ENCODE data around the gene NEBL.

NEBL gene

DNA sequence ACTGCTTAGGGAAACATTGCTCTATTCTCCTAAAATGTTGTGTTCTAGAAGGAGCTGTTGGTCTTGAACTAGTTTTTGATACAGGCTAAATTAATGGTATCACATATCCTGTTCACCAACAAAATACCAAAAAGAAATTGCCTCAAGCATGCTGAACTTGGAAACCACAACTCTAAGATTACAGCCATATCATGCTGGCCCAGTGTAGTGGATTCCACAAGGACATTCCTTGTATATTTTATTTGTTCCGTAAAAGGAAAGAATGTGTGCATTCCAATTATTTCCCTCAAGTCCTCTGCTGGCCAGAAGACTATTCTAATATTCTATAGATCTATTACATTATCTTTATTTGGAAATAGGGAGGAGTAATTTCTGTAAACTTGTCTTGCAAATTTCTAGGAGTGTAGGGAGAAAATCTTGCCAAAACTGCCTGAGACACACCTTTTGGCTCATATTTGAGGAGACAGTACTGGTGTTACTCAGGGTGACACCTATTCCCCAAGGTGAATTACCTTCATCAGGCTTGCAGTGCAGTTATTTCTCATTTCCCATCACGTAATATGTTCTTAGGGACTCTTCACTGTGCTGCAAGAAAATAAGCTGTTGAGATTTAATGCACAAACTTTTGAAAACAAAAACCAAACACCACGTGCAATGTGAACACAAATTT is 1.9 kb upstream of the NEBL start:
- no peak for DNase-seq

DNA sequence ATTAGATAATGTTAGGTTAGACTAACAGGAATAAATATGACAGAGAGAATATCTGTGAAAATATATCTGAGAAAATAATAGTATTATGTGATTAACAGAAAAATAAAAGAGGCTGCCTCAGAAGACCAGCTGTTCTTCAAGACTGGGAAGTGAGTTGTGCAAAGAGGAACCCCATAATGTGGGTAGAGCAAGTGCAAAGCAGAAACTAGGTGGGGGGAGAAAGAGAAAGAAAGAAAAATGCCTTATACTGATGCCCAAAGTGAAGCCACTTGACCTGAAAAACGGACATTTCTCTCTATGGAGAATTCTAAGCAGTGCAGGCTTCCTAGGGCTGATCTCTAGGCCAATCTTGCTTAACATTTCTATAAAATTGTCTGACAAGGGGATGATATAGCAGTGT is 3.8 kb downstream of the NEBL start:
- no peak for DNase-seq

DNA sequence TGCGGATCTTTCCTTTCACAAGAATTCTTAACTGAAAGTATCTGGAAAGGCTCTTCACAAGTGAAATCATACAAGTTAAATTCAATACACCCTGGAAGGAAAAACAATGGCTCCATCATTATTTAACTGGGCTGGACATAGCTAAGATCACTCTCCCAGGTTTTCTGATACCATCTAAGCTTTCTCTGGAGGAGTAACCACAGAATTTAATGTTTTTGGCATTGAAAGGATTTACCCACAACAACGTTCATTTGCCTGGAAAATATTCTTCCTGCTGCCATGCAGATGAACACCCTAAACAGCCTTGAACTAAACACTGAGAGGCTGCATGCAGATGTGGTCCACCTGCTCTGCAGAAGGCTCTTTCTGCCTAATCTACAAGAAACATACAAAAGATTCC is 4.3 kb downstream of the NEBL start:
- no peak for DNase-seq

DNA sequence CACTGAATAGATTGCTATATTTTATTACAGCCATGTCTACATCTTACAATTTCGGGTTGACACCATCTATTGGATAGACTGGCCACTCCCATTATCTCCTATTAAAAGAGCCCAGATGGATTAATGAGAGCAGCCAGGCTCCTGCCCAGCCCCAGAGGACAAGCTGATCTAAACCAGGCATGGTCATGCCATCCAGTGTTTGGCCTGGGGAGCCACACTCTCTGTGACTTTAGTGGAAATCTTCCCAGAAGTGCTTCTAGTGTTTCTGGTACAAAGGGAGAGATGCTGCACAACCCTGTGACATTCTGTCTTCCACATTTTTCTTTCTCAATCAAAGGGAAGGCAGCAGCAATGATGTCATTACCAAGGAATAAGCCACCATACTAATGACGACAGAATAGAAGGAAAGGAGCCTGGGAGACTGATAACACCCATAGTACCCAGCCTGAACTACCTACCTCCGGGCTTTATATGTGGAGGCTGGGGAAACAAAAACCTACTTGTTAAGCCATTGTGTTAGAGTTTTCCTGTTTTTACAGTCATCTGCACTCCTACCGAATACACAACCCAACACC is 5.0 kb downstream of the NEBL start:
- DNase-seq: no peak

DNA sequence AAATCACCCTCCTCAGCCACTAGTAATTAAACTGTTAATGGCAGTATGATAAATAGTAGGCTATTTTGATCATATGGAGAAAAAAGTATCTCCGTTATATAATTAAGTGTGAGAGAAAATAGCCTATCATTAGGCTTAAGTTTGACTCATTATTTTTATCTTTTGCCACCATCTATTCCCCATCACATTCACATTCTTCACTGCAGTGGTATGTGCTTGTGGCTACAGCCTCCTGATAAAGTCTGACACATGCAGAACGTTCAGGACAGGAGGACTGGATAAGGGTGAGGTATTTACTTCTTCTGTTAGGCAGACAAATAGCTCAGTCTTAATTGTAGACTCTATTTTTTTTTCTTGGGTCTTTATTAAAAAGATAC is 5.8 kb downstream of the NEBL start:
- no peak for DNase-seq

DNA sequence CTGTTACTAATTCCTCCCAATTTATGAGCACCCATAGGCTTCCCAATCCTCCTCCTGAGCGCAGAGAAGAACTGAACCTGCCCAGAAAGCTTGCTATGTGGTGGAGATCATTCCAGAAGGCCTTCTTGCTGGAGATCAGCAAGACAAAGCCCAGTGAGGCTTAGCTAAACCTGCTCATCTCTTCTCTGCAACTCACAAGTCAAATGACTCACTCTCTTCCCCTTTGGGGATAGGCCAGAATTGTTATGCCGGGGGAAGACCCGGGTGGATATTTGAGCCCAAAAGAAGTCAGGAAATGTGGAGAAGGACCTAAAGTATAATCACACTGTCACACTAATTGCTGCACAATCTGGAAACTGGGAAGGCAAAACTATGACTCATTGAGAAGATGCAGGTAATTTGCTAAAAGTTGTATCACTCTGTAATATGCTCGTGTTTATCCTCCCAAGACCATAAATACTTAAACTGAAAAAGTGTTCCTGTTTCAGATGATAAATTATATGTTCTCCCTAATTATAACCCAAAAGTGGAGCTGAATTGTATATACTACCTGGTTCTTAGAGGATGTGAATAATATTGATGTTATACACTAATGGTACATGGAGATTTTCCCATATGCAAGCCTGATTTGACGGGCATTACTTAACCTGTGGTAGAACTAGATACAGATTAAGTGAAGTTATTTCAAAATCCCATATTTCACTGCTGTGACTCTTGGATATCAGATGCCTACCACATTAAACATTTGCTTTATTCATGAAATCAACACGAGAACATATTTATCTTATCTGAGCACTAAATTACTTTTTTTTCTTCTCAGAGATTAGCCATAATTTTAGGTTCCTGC is 6.4 kb downstream of the NEBL start:
- DNase-seq: no peak

DNA sequence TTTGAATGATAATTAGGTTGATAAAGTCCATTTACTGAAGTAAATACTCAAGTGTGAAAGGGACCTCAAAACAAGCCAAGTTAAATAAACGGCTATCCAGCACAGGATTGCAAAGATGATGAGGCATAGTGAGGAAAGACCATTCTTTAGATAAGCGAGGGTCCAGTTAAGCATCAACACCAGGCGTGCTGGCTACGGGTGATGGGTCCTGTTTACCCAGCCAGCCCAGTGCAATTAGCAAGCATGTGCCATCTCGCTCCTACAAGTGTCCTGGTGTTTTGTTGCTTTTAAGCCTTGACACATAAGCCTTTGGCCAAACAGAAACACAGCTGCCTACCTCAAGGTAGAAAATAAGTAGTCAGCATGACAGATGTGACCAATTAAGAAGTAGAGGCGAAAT is 7.1 kb downstream of the NEBL start:
- no peak for DNase-seq

DNA sequence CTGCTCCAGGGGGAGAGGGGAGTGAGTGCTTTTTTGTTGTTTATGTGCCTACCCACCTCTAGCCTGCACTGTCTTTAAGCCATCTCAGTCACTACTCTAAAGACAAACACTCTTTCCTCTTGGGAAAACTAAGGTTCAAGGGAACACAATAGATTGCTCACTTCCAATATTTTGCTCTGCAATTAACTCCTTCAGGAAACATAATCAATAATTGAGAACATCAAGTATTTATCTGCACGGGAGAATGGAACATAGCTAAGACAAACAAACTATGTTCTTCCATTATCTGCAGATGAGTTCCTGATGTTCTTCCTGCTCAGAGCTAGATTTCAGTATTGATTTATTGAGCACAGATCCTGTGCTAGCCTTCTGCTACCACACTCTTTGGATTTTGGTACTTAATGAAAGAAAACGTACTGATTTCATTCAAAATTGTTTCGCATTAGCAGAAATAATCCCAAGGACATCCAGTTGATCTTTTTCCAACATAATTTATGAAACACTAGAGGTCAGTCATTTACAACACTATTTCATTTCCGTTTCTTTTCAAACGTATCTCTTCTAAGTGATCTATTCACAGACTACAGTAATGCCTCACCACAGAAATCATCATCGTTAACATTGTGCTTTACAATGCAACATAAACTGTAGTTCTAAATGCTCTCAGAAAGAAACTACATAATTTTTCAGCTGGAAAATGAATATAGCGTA is 8.3 kb downstream of the NEBL start:
- no peak for DNase-seq

DNA sequence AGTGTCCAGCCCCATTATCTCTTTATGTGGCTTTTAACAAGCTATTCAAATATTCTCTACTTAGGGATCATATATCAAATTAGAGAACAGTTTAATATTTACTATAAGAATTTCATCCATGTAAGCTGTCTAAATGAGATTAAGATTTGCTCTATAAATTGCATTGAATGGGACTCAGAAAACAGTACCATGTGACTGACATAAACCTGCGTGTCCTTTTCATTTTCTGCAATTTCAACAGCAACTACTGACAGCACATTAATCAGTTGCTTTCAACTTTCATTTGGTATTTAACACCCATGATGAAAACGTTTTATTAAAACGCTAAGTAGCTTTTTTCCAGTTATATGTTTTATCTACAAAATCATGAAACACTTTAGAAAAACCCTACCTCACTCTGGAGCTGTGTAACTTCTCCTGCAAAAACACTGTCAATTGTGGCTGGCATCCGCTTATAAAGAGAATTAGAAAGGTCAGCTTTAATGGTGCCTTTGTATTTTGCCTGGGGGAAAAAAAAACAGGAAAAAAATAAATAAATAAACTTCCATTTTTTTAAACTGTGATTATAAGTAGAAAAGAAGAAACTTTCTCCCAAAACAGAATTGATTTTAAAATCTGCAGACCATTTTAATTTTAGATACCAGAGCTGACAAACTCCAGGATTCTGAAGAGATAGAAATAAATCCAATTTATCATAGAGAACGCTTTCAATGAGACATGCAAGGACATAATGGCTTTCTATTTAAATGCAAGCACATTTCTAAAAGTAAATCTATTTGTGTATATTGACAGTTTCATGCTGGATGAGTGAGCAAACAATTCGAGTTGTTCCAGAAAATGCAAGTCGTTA is 9.2 kb downstream of the NEBL start:
- no peak for DNase-seq

DNA sequence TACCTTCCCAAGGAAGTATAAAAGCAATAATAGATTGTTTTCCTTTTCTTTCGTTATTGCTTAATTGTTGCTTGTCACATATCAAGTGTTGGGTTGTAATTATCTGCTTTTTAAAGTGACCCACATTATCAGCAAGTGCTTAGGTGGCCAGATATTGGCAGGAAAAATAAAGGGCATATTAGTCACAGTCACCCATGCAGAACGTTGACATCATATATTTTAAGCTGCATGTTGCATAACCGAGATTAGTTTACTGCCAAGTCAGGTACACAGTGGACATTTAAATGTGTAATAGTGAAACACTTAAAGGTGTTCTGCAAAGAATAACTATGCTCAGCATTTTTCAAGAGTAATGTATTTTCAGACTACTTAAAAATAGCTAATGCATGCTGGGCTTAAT is 11.4 kb downstream of the NEBL start:
- DNase-seq: no peak

DNA sequence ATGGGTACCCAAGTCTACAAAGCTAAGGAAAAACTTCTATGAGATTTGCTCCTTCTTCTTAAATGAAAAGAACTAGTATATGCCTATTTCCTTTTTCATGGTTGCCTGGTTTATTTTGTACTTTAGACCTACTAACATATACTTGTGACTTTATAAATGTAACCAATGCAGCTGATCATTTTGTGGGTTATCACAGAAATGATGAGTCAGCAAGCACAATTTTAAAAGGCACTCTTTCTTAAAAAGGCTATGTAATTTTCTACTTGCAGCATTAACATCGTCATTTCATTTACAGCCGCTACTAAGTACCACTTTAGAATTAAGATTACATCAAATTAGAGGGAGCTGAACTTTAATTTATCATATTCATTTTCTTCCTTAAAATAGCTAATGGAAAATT is 13.6 kb downstream of the NEBL start:
- DNase-seq: no peak

DNA sequence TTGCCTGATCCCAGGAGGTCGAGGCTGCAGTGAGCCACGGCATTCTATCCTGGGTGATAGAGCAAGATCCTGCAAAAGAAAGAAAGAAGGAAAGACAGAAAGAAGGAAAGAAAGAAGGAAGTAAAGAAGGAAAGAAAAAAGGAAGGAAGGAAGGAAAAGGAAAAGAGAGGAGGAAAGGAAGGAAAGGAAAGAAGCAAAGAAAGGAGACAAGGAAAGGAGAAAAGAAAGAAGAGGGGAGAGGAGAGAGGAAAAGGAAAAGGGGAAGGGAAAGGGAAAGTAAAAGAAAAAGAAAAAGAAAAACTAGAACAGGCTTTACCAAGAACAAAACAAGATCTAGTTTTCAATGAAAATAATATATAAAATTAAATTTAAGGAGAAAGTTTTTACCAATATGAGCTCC is 15.0 kb downstream of the NEBL start:
- DNase-seq: no peak

DNA sequence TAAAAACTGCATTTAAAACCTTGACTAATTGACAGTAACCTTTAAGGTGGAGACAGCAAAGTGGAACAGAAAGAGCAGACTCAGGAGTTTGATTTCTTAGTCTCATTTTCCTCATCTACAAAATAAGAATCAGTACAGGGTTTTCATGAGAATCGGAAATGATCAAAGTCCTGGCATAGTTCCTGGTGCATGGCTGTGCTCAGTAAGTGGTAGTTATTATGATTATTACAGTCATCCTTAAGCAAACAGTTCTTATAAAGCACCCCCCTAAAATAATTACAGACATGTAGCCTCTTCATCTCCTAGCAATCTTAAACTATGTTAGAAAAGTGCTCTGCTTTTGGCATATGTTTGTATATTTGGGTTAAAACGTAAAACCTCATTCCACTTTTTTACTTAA is 18.0 kb downstream of the NEBL start:
- DNase-seq: no peak

DNA sequence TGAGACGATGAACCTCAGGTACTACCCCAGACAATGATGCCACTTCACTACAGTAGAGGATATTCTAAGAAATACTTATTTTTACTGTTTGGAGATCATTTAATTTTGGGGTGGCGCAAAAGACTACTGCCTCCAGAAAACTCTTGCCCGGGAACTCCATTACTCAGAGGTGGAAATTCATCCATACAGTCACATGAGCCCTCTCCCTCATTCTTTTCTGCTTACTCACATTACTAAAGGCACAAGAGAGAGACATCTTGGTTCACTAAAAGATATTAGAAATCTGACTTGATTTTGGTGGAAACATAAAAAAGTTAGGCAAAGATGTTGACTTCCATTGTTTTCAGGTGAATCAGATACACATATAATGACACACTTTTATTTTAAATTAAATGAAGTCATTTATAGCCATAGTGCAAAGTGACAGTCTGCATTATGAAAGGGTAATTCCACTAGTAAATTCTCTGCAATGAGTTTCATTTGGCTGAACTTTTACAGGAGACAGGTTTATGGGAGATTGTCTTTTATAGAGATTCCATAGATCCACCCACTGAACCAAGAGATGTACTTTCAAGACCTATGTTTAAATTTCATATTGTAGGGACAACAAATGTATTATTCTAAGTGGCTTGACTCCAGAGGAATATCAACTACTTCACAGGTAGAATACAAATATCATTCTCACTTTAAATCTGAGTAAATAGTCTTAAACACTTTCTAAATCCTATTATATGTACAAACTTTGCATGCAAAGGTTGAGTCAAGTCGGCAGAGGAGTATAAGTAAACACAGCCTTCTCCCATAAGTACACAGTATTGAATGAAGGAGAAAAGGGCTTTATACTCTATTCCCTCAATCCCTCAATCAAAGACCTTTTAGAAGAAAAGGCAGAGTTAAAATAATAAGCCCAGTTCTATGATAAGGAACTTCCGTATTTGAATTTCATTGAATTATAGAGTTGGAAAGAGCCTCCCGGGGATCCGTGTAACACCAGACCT is 18.8 kb downstream of the NEBL start:
- DNase-seq: no peak

DNA sequence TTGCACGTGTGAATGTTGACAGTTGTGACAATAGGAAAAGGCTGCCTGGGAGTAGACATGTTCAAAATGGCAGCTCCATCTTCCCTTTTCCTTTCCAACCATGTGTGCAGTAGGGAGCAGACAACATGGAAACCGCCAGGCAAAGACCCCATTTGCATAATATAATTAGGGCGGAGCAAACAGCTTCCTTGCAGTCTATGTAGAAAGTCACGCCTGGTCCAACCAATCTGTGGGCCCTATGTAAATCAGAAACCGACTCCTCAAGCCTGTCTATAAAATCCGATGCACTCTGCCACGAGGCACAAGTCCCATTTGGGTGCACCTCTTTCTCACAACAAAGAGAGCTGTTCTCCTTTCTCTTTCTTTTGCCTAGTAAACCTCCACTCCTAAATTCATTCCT is 19.6 kb downstream of the NEBL start:
- DNase-seq: no peak

DNA sequence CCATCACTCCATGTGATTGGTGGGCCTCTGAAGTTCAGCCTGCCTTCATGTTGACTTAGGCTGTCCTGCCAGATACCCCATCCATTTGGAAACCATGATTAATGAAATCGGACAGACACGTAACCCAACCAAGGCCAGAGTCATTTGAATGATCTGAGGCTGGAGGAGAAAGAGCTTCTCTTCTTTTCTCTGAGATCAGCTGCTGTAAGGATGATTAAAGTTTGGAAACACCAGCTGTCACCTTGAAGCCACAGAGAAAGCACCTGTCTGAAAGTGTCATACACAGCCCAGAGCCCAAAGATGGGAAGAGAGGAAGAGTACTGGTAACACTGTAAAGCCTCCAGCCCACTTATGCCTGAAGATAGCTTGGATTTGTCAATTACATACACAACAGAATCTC is 22.9 kb downstream of the NEBL start:
- no peak for DNase-seq

DNA sequence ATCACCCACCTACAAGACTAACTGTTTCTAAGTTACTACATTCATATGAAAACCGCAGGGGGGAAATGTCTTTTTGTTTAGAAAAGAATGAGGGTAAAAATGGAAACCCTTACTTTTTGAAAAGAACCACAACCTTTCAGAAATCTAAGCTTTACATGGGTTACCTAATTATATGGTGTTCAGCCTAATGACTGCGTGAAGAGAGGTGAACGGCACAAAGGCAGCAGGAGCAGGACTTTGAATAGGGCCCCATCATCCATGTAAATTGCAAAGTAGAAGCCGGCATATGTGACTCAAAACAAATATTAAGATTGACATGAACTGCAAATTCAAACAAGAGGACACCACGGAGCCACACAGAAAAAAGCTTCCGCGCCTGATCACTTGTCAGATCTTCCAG is 25.1 kb downstream of the NEBL start:
- DNase-seq: no peak

DNA sequence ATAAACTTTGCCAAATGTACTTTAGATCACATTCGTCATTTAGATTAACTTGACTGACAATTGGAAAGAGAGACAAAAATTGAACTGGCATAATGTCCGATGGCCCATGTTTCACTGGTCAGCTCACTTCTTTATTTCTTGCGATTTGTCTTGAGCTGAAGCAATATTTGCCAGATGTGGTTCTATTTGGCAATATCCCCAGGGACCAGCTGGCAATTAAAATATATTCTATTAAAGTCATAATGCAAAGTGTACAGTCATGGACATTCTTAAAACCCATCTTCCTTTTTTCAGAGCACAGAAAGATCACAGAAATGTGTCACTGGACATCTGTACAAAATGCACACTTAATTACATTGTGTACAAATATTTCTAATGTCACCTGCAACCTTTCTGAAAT is 26.3 kb downstream of the NEBL start:
- DNase-seq: no peak

DNA sequence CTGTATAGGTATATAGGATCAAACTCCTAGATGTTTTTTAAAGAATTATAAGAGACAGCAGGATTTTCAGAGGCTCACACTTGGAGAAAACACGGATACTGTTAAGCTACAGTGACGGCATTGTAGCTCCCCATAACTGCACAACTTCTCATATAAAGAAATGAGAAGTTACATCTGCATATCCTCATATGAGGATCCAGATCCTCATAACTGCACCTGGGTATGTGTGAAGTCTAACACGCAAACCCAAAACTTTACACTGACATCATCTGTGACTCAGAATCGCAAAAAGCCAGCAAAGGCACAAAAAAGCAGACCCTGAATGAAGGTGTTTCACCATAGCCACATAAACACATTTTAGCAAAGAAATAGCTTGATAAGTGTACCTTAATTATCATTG is 34.1 kb downstream of the NEBL start:
- DNase-seq: no peak

DNA sequence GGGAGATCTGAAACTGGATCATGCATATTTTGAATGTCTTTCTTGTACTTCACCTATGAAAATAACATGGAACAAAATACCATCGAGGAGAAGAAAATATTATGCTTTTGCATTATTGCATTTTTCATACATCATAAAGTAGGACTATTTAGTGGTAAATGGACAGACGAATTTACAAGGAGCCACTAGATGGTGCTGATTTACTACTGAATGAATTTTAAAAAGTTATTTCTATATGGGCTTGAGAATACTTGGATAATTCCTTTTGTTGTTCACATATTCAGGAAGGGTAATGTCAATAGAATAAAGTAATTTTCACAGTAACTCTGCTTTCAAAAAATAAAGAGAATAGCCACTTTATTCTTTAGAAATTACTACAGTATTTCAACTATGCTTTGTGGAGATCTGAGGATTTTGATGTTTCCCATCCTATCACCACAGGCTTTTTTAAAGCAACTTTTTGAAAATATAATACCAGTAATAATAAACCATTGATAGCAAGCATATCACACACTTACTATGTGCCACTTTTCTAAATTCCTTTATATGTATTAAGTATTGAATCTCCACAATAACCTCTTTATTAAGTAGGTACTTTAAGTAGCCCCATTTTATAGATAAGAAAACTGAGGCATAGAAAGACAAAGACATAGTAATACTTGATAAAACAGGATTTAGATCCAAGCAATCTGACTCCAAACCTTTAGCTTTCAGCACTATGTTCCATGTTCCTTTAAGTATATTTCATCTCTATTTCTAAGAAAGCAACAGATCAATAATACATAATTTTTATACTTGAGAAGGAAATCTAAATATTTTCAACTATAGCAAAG is 38.6 kb downstream of the NEBL start:
- no peak for DNase-seq

DNA sequence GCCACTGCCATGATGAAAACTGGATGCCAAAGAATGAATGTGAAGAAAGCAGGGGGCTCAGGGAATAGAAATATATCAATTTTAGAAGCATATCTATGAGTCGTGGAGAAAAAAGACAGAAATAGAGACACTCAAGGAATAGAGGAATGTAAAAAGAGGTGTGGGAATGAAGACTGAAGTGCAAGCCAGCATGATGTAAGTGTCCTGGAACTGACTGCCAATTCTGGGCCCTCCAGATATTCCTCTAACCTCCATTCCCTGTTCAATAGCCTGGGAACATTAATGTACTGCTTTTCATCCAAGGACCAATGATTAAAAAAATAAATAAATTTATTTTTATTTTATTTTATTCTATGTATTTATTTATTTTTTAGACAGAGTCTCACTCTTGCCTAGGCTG is 40.6 kb downstream of the NEBL start:
- DNase-seq: no peak
